Astrocyte of the spinal cord (primary cell): ENCODE results near the gene CHCHD3.

Source experiments
- DNase-seq: peaks from one replicate; pipeline ENCODE4 v3.0.0; 2011; ENCODE audit warnings: low read depth, low spot score
- H3K4me3 ChIP-seq: 2 replicates; pipeline ENCODE4 v1.5.1; 2011; ENCODE audit warnings: low read depth, mild to moderate bottlenecking, low read length, moderate library complexity
- in situ Hi-C: cut with HindIII; loops from 2 replicates; pipeline ENCODE4 v1.10.0; 2017; ENCODE audit warnings: low sequenced_read_pairs
- TF ChIP-seq, protein P1 (sequence below): IDR thresholded peaks from 2 replicates; pipeline ENCODE4 v1.5.1; 2012; ENCODE audit warnings: low read depth, mild to moderate bottlenecking, low read length, inconsistent platforms

CHCHD3 gene

DNA sequence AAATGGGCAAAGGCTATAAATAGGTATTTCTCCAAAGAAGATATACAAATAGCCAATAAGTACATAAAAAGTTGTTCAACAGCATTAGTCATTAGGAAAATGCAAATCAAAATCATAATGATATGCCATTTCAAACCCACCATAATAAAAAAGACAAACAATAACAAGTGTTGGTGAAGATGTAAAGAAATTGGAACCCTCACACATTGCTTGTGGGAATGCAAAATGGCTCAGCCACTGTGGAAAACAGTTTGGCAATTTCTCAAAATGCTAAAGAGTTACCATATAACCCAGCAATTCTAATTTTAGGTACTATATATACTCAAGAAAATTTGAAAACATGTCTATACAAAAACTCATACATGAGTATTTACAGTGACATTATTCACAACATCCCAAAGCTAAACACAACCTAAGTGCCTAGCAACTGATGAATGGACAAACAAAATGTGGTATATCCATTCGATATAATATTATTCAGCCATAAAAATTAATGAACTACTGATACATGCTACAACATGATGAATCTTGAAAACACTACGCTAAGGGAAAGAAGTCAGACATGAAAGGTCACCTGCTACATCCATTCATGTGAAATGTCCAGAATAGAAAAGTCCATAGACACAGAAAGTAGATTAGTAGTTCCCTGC lies 55.6 kb downstream of the CHCHD3 start:
- DNase-seq = no peak
- TF ChIP-seq, protein P1, sequence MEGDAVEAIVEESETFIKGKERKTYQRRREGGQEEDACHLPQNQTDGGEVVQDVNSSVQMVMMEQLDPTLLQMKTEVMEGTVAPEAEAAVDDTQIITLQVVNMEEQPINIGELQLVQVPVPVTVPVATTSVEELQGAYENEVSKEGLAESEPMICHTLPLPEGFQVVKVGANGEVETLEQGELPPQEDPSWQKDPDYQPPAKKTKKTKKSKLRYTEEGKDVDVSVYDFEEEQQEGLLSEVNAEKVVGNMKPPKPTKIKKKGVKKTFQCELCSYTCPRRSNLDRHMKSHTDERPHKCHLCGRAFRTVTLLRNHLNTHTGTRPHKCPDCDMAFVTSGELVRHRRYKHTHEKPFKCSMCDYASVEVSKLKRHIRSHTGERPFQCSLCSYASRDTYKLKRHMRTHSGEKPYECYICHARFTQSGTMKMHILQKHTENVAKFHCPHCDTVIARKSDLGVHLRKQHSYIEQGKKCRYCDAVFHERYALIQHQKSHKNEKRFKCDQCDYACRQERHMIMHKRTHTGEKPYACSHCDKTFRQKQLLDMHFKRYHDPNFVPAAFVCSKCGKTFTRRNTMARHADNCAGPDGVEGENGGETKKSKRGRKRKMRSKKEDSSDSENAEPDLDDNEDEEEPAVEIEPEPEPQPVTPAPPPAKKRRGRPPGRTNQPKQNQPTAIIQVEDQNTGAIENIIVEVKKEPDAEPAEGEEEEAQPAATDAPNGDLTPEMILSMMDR = no peak
- no peak overlapping the region for H3K4me3 ChIP-seq
- in situ Hi-C loops = no loop called here

DNA sequence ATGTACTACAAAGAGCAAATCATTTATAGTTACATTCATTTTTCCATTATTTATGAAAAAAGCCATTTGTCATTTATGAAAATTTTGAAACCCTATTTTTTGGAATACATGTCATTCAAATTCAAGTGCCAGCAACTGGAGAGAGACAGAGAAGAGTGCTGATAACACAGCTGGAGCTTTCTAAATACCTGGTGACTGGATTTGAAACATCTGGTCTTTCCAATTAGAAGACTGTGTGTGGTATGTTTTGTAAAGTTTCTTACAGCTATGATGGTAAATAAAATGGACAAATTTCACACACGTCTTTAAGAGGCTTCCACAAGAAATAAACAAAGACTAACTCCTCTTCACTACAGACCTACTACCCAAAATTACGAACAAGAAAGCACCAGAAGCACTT lies 56.8 kb downstream of the CHCHD3 start:
- in situ Hi-C loops = no loop called here

DNA sequence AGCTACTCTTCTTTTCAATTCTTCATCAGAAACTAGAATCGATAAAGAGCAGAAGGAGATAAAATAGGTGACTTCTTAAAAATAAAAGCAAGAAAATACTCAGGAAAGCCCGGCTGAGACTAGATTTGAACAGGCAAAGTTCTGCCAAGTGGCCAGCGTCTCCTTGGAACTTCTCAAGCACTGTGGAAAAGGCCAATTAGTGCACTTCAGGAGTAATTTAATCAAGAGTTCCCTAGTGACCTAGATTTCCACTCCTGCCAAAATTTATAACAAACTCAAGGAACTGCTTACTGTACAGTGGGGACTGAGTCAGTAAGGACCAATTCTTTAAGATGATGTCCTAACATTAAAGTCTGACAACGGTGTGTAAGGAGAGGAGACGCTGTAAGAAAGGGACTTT lies 57.3 kb downstream of the CHCHD3 start:
- in situ Hi-C loops = no loop called here
- DNase-seq = no peak

More for the DNA sequence above, 56.8 kb downstream of the CHCHD3 start:
- no peak overlapping the region for H3K4me3 ChIP-seq
- TF ChIP-seq, protein P1 = no peak
- DNase-seq = no peak

DNA sequence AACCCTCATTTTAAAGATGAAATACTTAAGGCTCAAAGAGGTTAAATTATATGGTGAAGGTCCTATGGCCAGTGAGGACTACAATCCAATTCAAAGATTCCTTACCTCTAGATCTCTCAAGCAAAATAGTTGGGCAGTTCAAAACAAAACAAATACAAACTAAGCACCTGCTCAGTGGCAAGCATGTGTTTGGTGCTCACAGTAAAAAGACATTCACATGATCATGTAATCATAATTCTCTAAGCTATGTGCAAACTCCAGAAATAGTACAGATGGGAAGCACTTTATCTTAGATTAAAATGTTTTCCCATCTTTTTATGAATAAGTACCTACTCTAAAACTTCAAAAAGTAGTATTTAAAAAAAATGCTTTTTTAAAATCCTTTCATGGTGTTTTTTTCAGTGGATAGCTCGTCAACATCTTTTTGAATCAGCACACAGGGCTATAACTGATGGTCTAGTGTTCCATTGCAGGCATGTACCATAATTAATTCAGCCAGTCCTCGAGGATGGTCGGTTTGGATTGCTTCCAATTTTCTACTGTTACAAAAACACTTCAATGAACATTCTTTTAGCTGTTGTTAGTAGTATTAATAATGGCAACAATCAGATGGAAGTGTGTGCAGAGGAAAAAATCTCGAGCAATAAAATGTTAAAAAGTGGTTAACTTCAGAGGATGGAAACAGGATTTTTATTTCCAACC lies 58.4 kb downstream of the CHCHD3 start:
- no peak overlapping the region for H3K4me3 ChIP-seq
- DNase-seq = peak; percentile 32
- in situ Hi-C loops = no loop called here
- TF ChIP-seq, protein P1 = no peak

More for the DNA sequence above, 57.3 kb downstream of the CHCHD3 start:
- H3K4me3 ChIP-seq = no peak overlapping the region
- TF ChIP-seq, protein P1 = no peak

DNA sequence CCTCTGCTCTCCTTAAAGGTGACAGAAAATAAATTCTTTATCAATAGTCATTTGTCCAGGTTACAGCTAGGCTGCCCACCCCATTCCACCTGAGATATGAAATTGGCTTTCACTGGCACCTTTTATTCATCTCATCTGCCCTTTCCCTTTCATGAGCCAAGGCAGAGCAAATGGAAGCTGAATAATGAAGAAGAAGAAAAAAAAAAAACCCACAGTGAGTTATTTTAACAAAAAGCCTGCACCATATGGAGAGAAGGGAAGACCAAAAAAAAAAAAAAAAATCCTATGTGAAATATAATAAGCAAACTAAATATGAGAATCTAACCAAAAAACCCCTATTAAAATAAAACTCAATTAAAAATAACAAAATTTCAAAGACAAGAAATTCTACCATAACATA lies 59.2 kb downstream of the CHCHD3 start:
- no peak overlapping the region for H3K4me3 ChIP-seq
- in situ Hi-C loops = no loop called here
- no peak for DNase-seq
- TF ChIP-seq, protein P1 = no peak

DNA sequence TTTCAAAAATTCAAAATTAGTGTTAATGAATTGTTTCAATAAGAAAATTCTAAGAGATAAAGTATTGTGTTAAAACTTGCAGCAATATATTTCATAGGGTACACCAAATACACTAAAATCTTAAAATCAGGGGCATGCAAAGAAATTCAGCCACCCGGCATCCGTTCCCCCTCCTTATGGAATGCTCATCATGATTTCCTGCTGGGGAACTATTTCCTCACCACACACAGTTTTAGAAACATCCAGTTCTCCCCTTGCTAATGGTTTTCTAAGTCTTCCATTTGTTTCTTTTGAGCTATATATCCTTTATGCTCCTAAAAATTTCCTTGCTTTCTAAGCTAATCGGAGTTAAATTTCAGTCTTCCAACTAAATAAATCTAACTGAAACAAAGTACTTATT lies 60.7 kb downstream of the CHCHD3 start:
- in situ Hi-C loops = no loop called here
- no peak for DNase-seq
- no peak overlapping the region for H3K4me3 ChIP-seq
- TF ChIP-seq, protein P1 = no peak
